HepG2 (cell line): Measurements from ENCODE around the gene MRFAP1L1. TPM values are rescaled to one million over a fixed set of nuclear protein-coding genes. Genes with fewer than 3 reads are reported as not detected.

ENCODE experiments used
- ELF3 ChIP-seq: IDR thresholded peaks from 2 replicates; pipeline ENCODE4 v1.6.1; 2016; ENCODE audit warnings: missing genetic modification reagents, missing compliant biosample characterization
- MATR3 ChIP-seq: sonication (generic); formaldehyde crosslinking; IDR thresholded peaks from 2 replicates; pipeline ENCODE4 v1.4.0; 2020; ENCODE audit warnings: missing genetic modification reagents
- NR2F2 ChIP-seq: IDR thresholded peaks from 2 replicates; pipeline ENCODE4 v1.6.1; 2012; ENCODE audit warnings: low read depth, inconsistent platforms, borderline replicate concordance
- SNRNP70 ChIP-seq: fragments of 200-400 bp; formaldehyde crosslinking; IDR thresholded peaks from 2 replicates; pipeline ENCODE4 v1.6.1; 2017; ENCODE audit warnings: mild to moderate bottlenecking, low read depth, low read length, moderate library complexity
- THAP11 ChIP-seq: IDR thresholded peaks from 2 replicates; pipeline ENCODE4 v1.6.1; 2016; ENCODE audit warnings: missing biosample characterization, missing genetic modification reagents
- ZFX ChIP-seq: sonication (generic); formaldehyde crosslinking; IDR thresholded peaks from 2 replicates; pipeline ENCODE4 v1.4.0; 2020; ENCODE audit warnings: mild to moderate bottlenecking, low read depth, missing genetic modification reagents, moderate library complexity
- ZNF224 ChIP-seq: sonication (generic); formaldehyde crosslinking; IDR thresholded peaks from 2 replicates; pipeline ENCODE4 v1.5.0; 2020; ENCODE audit warnings: mild to moderate bottlenecking, missing genetic modification reagents
- ZNF333 ChIP-seq: sonication (generic); formaldehyde crosslinking; IDR thresholded peaks from 2 replicates; pipeline ENCODE4 v1.4.0; 2020; ENCODE audit warnings: mild to moderate bottlenecking, missing genetic modification reagents, borderline replicate concordance
- ZNF33A ChIP-seq: sonication (generic); formaldehyde crosslinking; IDR thresholded peaks from 2 replicates; pipeline ENCODE4 v1.5.1; 2020; ENCODE audit warnings: missing genetic modification reagents, mild to moderate bottlenecking, moderate library complexity, borderline replicate concordance
- ZNF703 ChIP-seq: sonication (generic); formaldehyde crosslinking; IDR thresholded peaks from 2 replicates; pipeline ENCODE4 v1.5.1; 2020; ENCODE audit warnings: missing genetic modification reagents, mild to moderate bottlenecking, moderate library complexity, borderline replicate concordance
- ZNF724P ChIP-seq: sonication (generic); formaldehyde crosslinking; IDR thresholded peaks from 2 replicates; pipeline ENCODE4 v1.8.0; 2022; ENCODE audit warnings: missing genetic modification reagents, borderline replicate concordance
- polyA plus RNA-seq, 8 experiments: library from polyadenylated mRNA; depleted of rRNA in 3 of 8; stranded (reverse) in 7 of 8; unstranded in 1 of 8; fragments of >200 nt; fragmentation: Illumina TruSeq in 4 of 8; extraction: Trizol in 4 of 8; gene quantifications; 2 replicates each; pipeline versions ENCODE4 v1.2.1 to v1.2.3, GENCODE V29; 2011 to 2016; ENCODE audit warnings: low read depth in 4 of 8, missing spikeins in 1 of 8, mixed read lengths in 1 of 8; ENCODE audit not compliant: insufficient read depth in 1 of 8
- total RNA-seq, 5 experiments: library from RNA; depleted of rRNA; stranded (reverse); fragments of >200 nt; fragmentation: Illumina TruSeq; extraction: Trizol; gene quantifications; 2 replicates each; pipeline ENCODE4 v1.2.3, GENCODE V29; 2016; ENCODE audit warnings: low read depth in 1 of 5
- TF ChIP-seq, protein P1 (sequence below): sonication (generic); formaldehyde crosslinking; IDR thresholded peaks from 2 replicates; pipeline ENCODE4 v1.4.0; 2020; ENCODE audit warnings: missing genetic modification reagents
- TF ChIP-seq, protein P2 (sequence below): sonication (generic); formaldehyde crosslinking; IDR thresholded peaks from 2 replicates; pipeline ENCODE4 v1.4.0; 2020; ENCODE audit warnings: missing genetic modification reagents
- TF ChIP-seq, protein P3 (sequence below): sonication (generic); formaldehyde crosslinking; conservative IDR thresholded peaks from 2 replicates; pipeline ENCODE4 v1.8.0; 2022; ENCODE audit warnings: mild to moderate bottlenecking, moderate library complexity, missing genetic modification reagents
- TF ChIP-seq, protein P4 (sequence below): IDR thresholded peaks from 2 replicates; pipeline ENCODE4 v1.6.1; 2016; ENCODE audit warnings: missing compliant biosample characterization, missing genetic modification reagents, borderline replicate concordance
- TF ChIP-seq, protein P5 (sequence below): IDR thresholded peaks from 2 replicates; pipeline ENCODE4 v1.6.1; 2016; ENCODE audit warnings: low read depth, borderline replicate concordance
- TF ChIP-seq, protein P6 (sequence below): sonication (generic); formaldehyde crosslinking; IDR thresholded peaks from 2 replicates; pipeline ENCODE4 v1.5.0; 2020; ENCODE audit warnings: missing genetic modification reagents

Gene MRFAP1L1
- total and polyA plus RNA-seq, 2 of the 13 experiments (the other 11 are each of a cell fraction or from before 2014, with no cell fraction given) = 44.8 to 76.6 TPM

DNA sequence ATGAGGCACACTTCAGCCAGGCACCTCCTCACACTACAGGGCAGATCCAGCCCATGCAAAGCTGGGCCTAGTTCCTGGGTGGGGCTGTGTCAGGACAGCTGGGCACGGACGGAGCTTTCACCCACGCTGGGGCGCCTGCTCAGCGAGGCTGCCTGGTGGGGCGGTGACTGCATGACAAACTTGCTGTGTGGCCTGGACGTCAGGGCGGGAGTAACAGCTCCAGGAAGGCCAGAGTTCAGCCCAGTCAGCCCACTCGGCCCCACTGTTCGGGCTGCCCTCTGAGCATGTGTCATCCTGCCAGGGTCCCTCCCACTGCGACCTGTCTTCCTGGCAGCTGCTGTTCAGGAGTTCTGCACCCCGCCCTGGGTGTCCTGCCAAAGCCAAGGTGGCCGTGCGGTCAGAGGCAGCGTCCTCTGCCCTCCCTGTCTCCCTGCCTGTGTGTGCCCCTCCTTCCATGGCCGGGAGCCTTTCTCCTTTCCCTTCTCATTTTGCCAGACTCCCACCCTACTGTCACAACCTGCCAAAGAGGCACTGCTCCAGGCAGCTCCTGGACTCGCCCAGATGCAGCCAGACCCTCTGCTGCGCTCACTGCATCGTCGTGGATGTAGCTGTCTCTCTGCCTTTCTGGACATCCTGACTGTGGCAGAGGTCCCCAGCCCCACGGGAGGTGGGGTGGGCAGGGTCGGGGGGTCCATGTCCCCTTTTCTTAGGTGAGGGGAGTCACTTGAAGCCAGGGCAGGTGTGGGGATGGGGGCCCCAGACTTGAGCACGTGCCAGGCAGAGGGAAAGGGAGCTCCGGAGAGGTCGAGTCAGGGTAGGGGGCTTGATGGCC lies 39.9 kb upstream of the MRFAP1L1 start (continued):
- TF ChIP-seq ZNF724P (CRISPR knock-in tag) = peak; percentile 33; the same call in 1 of the 2 replicates
- TF ChIP-seq MATR3 (CRISPR knock-in tag) = no peak
- peak; percentile 91 for TF ChIP-seq ZFX
- TF ChIP-seq, protein P1, sequence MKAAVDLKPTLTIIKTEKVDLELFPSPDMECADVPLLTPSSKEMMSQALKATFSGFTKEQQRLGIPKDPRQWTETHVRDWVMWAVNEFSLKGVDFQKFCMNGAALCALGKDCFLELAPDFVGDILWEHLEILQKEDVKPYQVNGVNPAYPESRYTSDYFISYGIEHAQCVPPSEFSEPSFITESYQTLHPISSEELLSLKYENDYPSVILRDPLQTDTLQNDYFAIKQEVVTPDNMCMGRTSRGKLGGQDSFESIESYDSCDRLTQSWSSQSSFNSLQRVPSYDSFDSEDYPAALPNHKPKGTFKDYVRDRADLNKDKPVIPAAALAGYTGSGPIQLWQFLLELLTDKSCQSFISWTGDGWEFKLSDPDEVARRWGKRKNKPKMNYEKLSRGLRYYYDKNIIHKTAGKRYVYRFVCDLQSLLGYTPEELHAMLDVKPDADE = peak; percentile 19; the same call in 1 of the 2 replicates
- TF ChIP-seq ZNF224 (CRISPR knock-in tag) = peak; percentile 50; the same call in 1 of the 2 replicates
- TF ChIP-seq, protein P2, sequence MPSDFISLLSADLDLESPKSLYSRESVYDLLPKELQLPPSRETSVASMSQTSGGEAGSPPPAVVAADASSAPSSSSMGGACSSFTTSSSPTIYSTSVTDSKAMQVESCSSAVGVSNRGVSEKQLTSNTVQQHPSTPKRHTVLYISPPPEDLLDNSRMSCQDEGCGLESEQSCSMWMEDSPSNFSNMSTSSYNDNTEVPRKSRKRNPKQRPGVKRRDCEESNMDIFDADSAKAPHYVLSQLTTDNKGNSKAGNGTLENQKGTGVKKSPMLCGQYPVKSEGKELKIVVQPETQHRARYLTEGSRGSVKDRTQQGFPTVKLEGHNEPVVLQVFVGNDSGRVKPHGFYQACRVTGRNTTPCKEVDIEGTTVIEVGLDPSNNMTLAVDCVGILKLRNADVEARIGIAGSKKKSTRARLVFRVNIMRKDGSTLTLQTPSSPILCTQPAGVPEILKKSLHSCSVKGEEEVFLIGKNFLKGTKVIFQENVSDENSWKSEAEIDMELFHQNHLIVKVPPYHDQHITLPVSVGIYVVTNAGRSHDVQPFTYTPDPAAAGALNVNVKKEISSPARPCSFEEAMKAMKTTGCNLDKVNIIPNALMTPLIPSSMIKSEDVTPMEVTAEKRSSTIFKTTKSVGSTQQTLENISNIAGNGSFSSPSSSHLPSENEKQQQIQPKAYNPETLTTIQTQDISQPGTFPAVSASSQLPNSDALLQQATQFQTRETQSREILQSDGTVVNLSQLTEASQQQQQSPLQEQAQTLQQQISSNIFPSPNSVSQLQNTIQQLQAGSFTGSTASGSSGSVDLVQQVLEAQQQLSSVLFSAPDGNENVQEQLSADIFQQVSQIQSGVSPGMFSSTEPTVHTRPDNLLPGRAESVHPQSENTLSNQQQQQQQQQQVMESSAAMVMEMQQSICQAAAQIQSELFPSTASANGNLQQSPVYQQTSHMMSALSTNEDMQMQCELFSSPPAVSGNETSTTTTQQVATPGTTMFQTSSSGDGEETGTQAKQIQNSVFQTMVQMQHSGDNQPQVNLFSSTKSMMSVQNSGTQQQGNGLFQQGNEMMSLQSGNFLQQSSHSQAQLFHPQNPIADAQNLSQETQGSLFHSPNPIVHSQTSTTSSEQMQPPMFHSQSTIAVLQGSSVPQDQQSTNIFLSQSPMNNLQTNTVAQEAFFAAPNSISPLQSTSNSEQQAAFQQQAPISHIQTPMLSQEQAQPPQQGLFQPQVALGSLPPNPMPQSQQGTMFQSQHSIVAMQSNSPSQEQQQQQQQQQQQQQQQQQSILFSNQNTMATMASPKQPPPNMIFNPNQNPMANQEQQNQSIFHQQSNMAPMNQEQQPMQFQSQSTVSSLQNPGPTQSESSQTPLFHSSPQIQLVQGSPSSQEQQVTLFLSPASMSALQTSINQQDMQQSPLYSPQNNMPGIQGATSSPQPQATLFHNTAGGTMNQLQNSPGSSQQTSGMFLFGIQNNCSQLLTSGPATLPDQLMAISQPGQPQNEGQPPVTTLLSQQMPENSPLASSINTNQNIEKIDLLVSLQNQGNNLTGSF (CRISPR knock-in tag) = 0 out of 2 replicates have a peak, but pooled peaks have one; percentile 64
- TF ChIP-seq ZNF333 (CRISPR knock-in tag) = peak; percentile 94; the same call in 1 of the 2 replicates
- peak; percentile 88 for TF ChIP-seq ELF3
- TF ChIP-seq ZNF33A (CRISPR knock-in tag) = no peak
- TF ChIP-seq, protein P3, sequence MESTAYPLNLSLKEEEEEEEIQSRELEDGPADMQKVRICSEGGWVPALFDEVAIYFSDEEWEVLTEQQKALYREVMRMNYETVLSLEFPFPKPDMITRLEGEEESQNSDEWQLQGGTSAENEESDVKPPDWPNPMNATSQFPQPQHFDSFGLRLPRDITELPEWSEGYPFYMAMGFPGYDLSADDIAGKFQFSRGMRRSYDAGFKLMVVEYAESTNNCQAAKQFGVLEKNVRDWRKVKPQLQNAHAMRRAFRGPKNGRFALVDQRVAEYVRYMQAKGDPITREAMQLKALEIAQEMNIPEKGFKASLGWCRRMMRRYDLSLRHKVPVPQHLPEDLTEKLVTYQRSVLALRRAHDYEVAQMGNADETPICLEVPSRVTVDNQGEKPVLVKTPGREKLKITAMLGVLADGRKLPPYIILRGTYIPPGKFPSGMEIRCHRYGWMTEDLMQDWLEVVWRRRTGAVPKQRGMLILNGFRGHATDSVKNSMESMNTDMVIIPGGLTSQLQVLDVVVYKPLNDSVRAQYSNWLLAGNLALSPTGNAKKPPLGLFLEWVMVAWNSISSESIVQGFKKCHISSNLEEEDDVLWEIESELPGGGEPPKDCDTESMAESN (CRISPR knock-in tag) = 0 out of 2 replicates have a peak, but pooled peaks have one; percentile 12
- TF ChIP-seq ZNF703 (CRISPR knock-in tag) = no peak
- TF ChIP-seq SNRNP70 = no peak
- TF ChIP-seq, protein P4, sequence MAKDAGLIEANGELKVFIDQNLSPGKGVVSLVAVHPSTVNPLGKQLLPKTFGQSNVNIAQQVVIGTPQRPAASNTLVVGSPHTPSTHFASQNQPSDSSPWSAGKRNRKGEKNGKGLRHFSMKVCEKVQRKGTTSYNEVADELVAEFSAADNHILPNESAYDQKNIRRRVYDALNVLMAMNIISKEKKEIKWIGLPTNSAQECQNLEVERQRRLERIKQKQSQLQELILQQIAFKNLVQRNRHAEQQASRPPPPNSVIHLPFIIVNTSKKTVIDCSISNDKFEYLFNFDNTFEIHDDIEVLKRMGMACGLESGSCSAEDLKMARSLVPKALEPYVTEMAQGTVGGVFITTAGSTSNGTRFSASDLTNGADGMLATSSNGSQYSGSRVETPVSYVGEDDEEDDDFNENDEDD (CRISPR knock-in tag) = peak; percentile 88; the same call in 1 of the 2 replicates
- TF ChIP-seq THAP11 = peak; percentile 53
- TF ChIP-seq, protein P5, sequence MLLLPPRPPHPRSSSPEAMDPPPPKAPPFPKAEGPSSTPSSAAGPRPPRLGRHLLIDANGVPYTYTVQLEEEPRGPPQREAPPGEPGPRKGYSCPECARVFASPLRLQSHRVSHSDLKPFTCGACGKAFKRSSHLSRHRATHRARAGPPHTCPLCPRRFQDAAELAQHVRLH (CRISPR knock-in tag) = peak; percentile 97
- TF ChIP-seq, protein P6, sequence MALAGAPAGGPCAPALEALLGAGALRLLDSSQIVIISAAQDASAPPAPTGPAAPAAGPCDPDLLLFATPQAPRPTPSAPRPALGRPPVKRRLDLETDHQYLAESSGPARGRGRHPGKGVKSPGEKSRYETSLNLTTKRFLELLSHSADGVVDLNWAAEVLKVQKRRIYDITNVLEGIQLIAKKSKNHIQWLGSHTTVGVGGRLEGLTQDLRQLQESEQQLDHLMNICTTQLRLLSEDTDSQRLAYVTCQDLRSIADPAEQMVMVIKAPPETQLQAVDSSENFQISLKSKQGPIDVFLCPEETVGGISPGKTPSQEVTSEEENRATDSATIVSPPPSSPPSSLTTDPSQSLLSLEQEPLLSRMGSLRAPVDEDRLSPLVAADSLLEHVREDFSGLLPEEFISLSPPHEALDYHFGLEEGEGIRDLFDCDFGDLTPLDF (CRISPR knock-in tag) = peak; percentile 69; the same call in 1 of the 2 replicates
- TF ChIP-seq NR2F2 = no peak
